NCI-H774 (cell line): Measurements from ENCODE around the gene MGRN1.

Source experiments
- DNase-seq: peaks from one replicate; lab custom pipeline; 2025; lab: John Stamatoyannopoulos, UW

The MGRN1 gene

GRCh38 chr16:4604401-4604800 lies 20.2 kb upstream of the MGRN1 start:
- no peak for DNase-seq

GRCh38 chr16:4606354-4606753 lies 18.3 kb upstream of the MGRN1 start:
- peak; percentile 44 for DNase-seq

- no peak for DNase-seq
These were observed 16.6 kb upstream of the MGRN1 start for GRCh38 chr16:4607841-4608703.

GRCh38 chr16:4608704-4608980 lies 16.0 kb upstream of the MGRN1 start:
- DNase-seq: no peak

- no peak for DNase-seq
These were observed 15.2 kb upstream of the MGRN1 start for GRCh38 chr16:4609200-4610010.

GRCh38 chr16:4610011-4611005 lies 14.3 kb upstream of the MGRN1 start:
- DNase-seq: no peak

- DNase-seq: no peak
These were observed 13.1 kb upstream of the MGRN1 start for GRCh38 chr16:4611337-4612021.

GRCh38 chr16:4612474-4612931 lies 12.1 kb upstream of the MGRN1 start:
- no peak for DNase-seq

GRCh38 chr16:4612977-4613635 lies 11.5 kb upstream of the MGRN1 start:
- no peak for DNase-seq

- DNase-seq: no peak
These were observed 10.7 kb upstream of the MGRN1 start for GRCh38 chr16:4613636-4614570.

GRCh38 chr16:4614571-4615383 lies 9.8 kb upstream of the MGRN1 start, which contains the start of gene UBALD1:
TSS of gene UBALD1 (minus strand) at chr16:4614888. CDS start at chr16:4614797, 91 bp downstream.
- DNase-seq: peak; percentile 95

GRCh38 chr16:4615384-4616046 lies 9.1 kb upstream of the MGRN1 start:
- DNase-seq: no peak

GRCh38 chr16:4616047-4616811 lies 8.4 kb upstream of the MGRN1 start:
- DNase-seq: peak; percentile 99

- DNase-seq: no peak
These were observed 6.7 kb upstream of the MGRN1 start for GRCh38 chr16:4617880-4618279.

GRCh38 chr16:4618645-4619418 lies 5.8 kb upstream of the MGRN1 start:
- no peak for DNase-seq

GRCh38 chr16:4623593-4623992 lies 1.0 kb upstream of the MGRN1 start:
- no peak for DNase-seq
